H1 (cell line): ENCODE results near the gene PSMB1. TPM values are rescaled to one million over a fixed set of nuclear protein-coding genes. Genes with fewer than 3 reads are reported as not detected.

Experiments used
- CTCF ChIA-PET: fragments of 300-600 bp; sonication (Branson Sonifier 250); formaldehyde crosslinking; loops from one replicate; lab custom pipeline; 2021; ENCODE audit not compliant: partially characterized antibody; lab: Charles Lee
- POLR2A ChIA-PET: fragments of 300-600 bp; sonication (Branson Sonifier 250); formaldehyde crosslinking; loops from one replicate; lab custom pipeline; 2021; ENCODE audit warnings: inconsistent platforms; ENCODE audit not compliant: partially characterized antibody; lab: Charles Lee
- DNase-seq, 2 experiments: peaks; one replicate each; pipeline versions ENCODE4 v3.0.0 to v3.0.0-alpha.2; 2010 to 2022; ENCODE audit warnings: low spot score in 2 of 2, low read depth in 1 of 2, mixed read lengths in 1 of 2
- FAIRE-seq: peaks from 2 replicates; lab custom pipeline; 2011; peaks lifted over from hg19 to GRCh38; lab: Jason Lieb, UNC
- H2AFZ ChIP-seq: 2 replicates; pipeline ENCODE4 v1.8.1; 2012; ENCODE audit warnings: low read length, inconsistent platforms
- H2AK5ac ChIP-seq: 2 replicates; pipeline ENCODE4 v1.6.1; 2013; ENCODE audit warnings: low read depth, low read length
- H2BK120ac ChIP-seq: replicated peaks from 2 replicates; pipeline ENCODE3; 2013; ENCODE audit warnings: low read depth, low read length, inconsistent platforms
- H2BK12ac ChIP-seq: 2 replicates; pipeline ENCODE4 v1.6.1; 2013; ENCODE audit warnings: low read depth, low read length
- H2BK15ac ChIP-seq: 2 replicates; pipeline ENCODE4 v1.6.1; 2013; ENCODE audit warnings: low read length
- H2BK20ac ChIP-seq: 2 replicates; pipeline ENCODE4 v1.6.1; 2013; ENCODE audit warnings: low read length
- H2BK5ac ChIP-seq: 2 replicates; pipeline ENCODE4 v1.6.1; 2013; ENCODE audit warnings: low read depth, low read length
- H3K14ac ChIP-seq: 2 replicates; pipeline ENCODE4 v1.6.1; 2013; ENCODE audit warnings: inconsistent platforms; ENCODE audit not compliant: insufficient read length
- H3K18ac ChIP-seq: 2 replicates; pipeline ENCODE4 v1.6.1; 2013; ENCODE audit warnings: low read length; ENCODE audit errors: extremely low read depth
- H3K23ac ChIP-seq: 2 replicates; pipeline ENCODE4 v1.6.1; 2013; ENCODE audit warnings: inconsistent platforms; ENCODE audit not compliant: insufficient read length
- H3K23me2 ChIP-seq: 2 replicates; pipeline ENCODE4 v1.6.1; 2013; ENCODE audit warnings: low read depth, low read length
- H3K27ac ChIP-seq: 2 replicates; pipeline ENCODE4 v1.6.1; 2011; ENCODE audit warnings: low read depth, low read length, inconsistent platforms
- H3K27me3 ChIP-seq, 4 experiments: replicated peaks in 1 of 4; 1 replicate in 1 of 4; 2 replicates in 3 of 4; pipeline versions ENCODE4 v1.6.1 to v1.8.1; 2011 to 2013; ENCODE audit warnings: low read length in 3 of 4, mild to moderate bottlenecking in 3 of 4, inconsistent platforms in 2 of 4, mixed read lengths in 2 of 4, moderate library complexity in 1 of 4; ENCODE audit not compliant: control insufficient read depth in 3 of 4, insufficient read depth in 3 of 4; ENCODE audit errors: extremely low read depth in 1 of 4
- H3K36me3 ChIP-seq, 4 experiments: 2 replicates each; pipeline versions ENCODE4 v1.6.1 to v1.8.1; 2011 to 2013; ENCODE audit warnings: mild to moderate bottlenecking in 4 of 4, low read length in 3 of 4, moderate library complexity in 2 of 4, control low read depth in 1 of 4, inconsistent platforms in 1 of 4; ENCODE audit not compliant: insufficient read depth in 4 of 4, control insufficient read depth in 2 of 4
- H3K4ac ChIP-seq: replicated peaks from 2 replicates; pipeline ENCODE3; 2013; ENCODE audit warnings: low read length, low read depth, mixed read lengths, inconsistent platforms; ENCODE audit not compliant: insufficient read length
- H3K4me1 ChIP-seq, 4 experiments: replicated peaks in 1 of 4; 1 replicate in 1 of 4; 2 replicates in 3 of 4; pipeline versions ENCODE4 v1.6.1 to v1.8.1; 2011 to 2013; ENCODE audit warnings: low read length in 3 of 4, inconsistent platforms in 2 of 4, mixed read lengths in 1 of 4; ENCODE audit not compliant: insufficient read depth in 4 of 4, control insufficient read depth in 3 of 4
- H3K4me2 ChIP-seq, 2 experiments: 2 replicates each; pipeline versions ENCODE4 v1.6.1 to v1.8.1; 2011 to 2013; ENCODE audit warnings: low read depth in 2 of 2, low read length in 2 of 2, control low read depth in 1 of 2, inconsistent platforms in 1 of 2, mild to moderate bottlenecking in 1 of 2; ENCODE audit not compliant: insufficient read depth in 1 of 2
- H3K4me3 ChIP-seq, 4 experiments: fragments of 200-600, 300-600 bp in 1 of 4; sonication (generic), shearing (Covaris generic), sonication (Bioruptor Twin) in 1 of 4; 2 replicates each; pipeline versions ENCODE4 v1.5.1 to v1.8.1; 2011 to 2016; ENCODE audit warnings: low read length in 4 of 4, low read depth in 3 of 4, control low read depth in 2 of 4, inconsistent platforms in 2 of 4, mild to moderate bottlenecking in 2 of 4, mixed read lengths in 1 of 4, moderate library complexity in 1 of 4; ENCODE audit not compliant: insufficient read depth in 2 of 4; ENCODE audit errors: extremely low read depth in 1 of 4
- H3K56ac ChIP-seq: replicated peaks from 2 replicates; pipeline ENCODE3; 2013; ENCODE audit warnings: low read depth, mild to moderate bottlenecking, mixed read lengths, low read length, inconsistent platforms; ENCODE audit not compliant: insufficient read length
- H3K79me1 ChIP-seq: 2 replicates; pipeline ENCODE4 v1.6.1; 2013; ENCODE audit warnings: low read depth, low read length, control low read depth
- H3K79me2 ChIP-seq, 2 experiments: 2 replicates each; pipeline versions ENCODE4 v1.6.1 to v1.8.1; 2012 to 2013; ENCODE audit warnings: low read length in 2 of 2, mild to moderate bottlenecking in 2 of 2, inconsistent platforms in 1 of 2; ENCODE audit not compliant: insufficient read depth in 2 of 2, control insufficient read depth in 1 of 2
- H3K9ac ChIP-seq, 4 experiments: replicated peaks in 1 of 4; 1 replicate in 1 of 4; 2 replicates in 3 of 4; pipeline versions ENCODE4 v1.6.1 to v1.8.1; 2011 to 2013; ENCODE audit warnings: low read depth in 3 of 4, low read length in 3 of 4, control low read depth in 2 of 4, mild to moderate bottlenecking in 2 of 4, moderate library complexity in 2 of 4, inconsistent platforms in 1 of 4; ENCODE audit errors: extremely low read depth in 1 of 4
- H3K9me3 ChIP-seq, 2 experiments: 2 replicates each; pipeline versions ENCODE4 v1.6.1 to v1.8.1; 2012 to 2013; ENCODE audit warnings: mild to moderate bottlenecking in 2 of 2, moderate library complexity in 2 of 2, control low read depth in 1 of 2, inconsistent platforms in 1 of 2, low read depth in 1 of 2, low read length in 1 of 2, mixed read lengths in 1 of 2; ENCODE audit not compliant: insufficient read depth in 2 of 2
- H4K20me1 ChIP-seq, 2 experiments: replicated peaks in 1 of 2; 2 replicates each; pipeline versions ENCODE3 to v1.8.1; 2011 to 2013; ENCODE audit warnings: inconsistent platforms in 2 of 2, low read length in 2 of 2, mild to moderate bottlenecking in 1 of 2; ENCODE audit not compliant: insufficient read depth in 2 of 2, control insufficient read depth in 1 of 2
- H4K5ac ChIP-seq: 2 replicates; pipeline ENCODE4 v1.6.1; 2013; ENCODE audit warnings: low read length, low read depth, mixed read lengths, inconsistent platforms; ENCODE audit not compliant: insufficient read length
- H4K8ac ChIP-seq: 2 replicates; pipeline ENCODE4 v1.8.0; 2013; ENCODE audit warnings: mild to moderate bottlenecking, moderate library complexity, low read length, inconsistent platforms; ENCODE audit not compliant: insufficient read depth; ENCODE audit errors: extremely low read depth
- H4K91ac ChIP-seq: replicated peaks from 2 replicates; pipeline ENCODE3; 2013; ENCODE audit warnings: low read length, mixed read lengths, inconsistent platforms; ENCODE audit not compliant: insufficient read length
- KDM4A ChIP-seq: IDR thresholded peaks from one replicate; pipeline ENCODE4 v1.7.1; 2012; ENCODE audit warnings: low read depth, mild to moderate bottlenecking, moderate library complexity, low read length, inconsistent platforms; ENCODE audit not compliant: severe bottlenecking
- WGBS, 2 experiments: shearing (Covaris generic) in 1 of 2; methylation state at CpG; one replicate each; pipeline versions ENCODE4 v1.1.6 to v1.1.7; 2013 to 2015; ENCODE audit warnings: low lambda C conversion rate in 2 of 2, mixed read lengths in 2 of 2, inconsistent platforms in 1 of 2, low coverage in 1 of 2, missing lambda C conversion rate in 1 of 2; ENCODE audit not compliant: insufficient replicate concordance in 2 of 2, insufficient coverage in 1 of 2, insufficient read length in 1 of 2; ENCODE audit errors: extremely low coverage in 1 of 2, missing lambda C conversion rate in 1 of 2; 5-methylcytosine and 5-hydroxymethylcytosine counted together
- polyA plus RNA-seq, 7 experiments: library from polyadenylated mRNA; depleted of rRNA in 3 of 7; stranded (reverse) in 5 of 7; unstranded in 2 of 7; fragments of >200 nt in 5 of 7; fragments of 200-250 nt in 2 of 7; gene quantifications; 1 replicate in 5 of 7; 2 replicates in 1 of 7; 4 replicates in 1 of 7; pipeline versions ENCODE4 v1.2.1 to v1.2.3, GENCODE V29; 2011 to 2013; ENCODE audit warnings: missing spikeins in 2 of 7, mixed read lengths in 2 of 7
- total RNA-seq: library from RNA; stranded (reverse); fragmentation: NEBNext Ultra II Directional; extraction: Animal tissue kit (Norgen Biotek cat#: 25700); gene quantifications from 2 replicates; pipeline ENCODE4 v1.2.1, GENCODE V29; 2021

Gene PSMB1
- total and polyA plus RNA-seq, 2 of the 8 experiments (the other 6 are each of a cell fraction or from before 2014, with no cell fraction given), result 237 to 609 TPM

GRCh38 chr6:170516783-170517616 lies 36.1 kb downstream of the PSMB1 start:
- CTCF ChIA-PET, result interaction anchor here (0.6 to 2.4 kb wide), 37 partner anchors 9 to 1611 kb away, joined by 3 to 11 read pairs (median 4); no protein-coding TSS in a partner anchor
- Histone ChIP-seq H3K4ac (no peak overlapping the region), H4K91ac (no peak overlapping the region), H2AFZ (no peak overlapping the region), H2BK5ac (no peak overlapping the region), H2AK5ac (no peak overlapping the region), H3K27ac (no peak overlapping the region), H2BK15ac (no peak overlapping the region), H3K56ac (no peak overlapping the region), H3K79me2 (no peaks in the 10 kb centered on the region), H3K14ac (no peak overlapping the region), H3K36me3 (no peaks in the 10 kb centered on the region), H2BK20ac (no peak overlapping the region), H3K23ac (no peak overlapping the region), H3K4me2 (no peak overlapping the region), H3K9me3 (no peaks in the 10 kb centered on the region), H2BK12ac (no peak overlapping the region), H3K9ac (no peak overlapping the region), H3K4me3 (no peak overlapping the region), H3K23me2 (no peaks in the 10 kb centered on the region), H4K5ac (no peak overlapping the region), H4K20me1 (no peaks in the 10 kb centered on the region), H4K8ac (no peak overlapping the region), H2BK120ac (no peak overlapping the region), H3K4me1 (no peaks in the 10 kb centered on the region), H3K27me3 (no peaks in the 10 kb centered on the region), H3K18ac (no peak overlapping the region), H3K79me1 (no peaks in the 10 kb centered on the region)
- POLR2A ChIA-PET, result no interaction called here
- WGBS, 2 experiments, result 27% methylated on average over 4 of the region's 4 CpGs; no CpG with 5 or more reads in 1 of the 2 experiments
- DNase-seq, result no peak
- FAIRE-seq, result peak; percentile 84
- no peak for TF ChIP-seq KDM4A
